PC-9 (cell line): ENCODE measurements around the gene PLB1. TPM values are rescaled to one million over a fixed set of nuclear protein-coding genes. Genes with fewer than 3 reads are reported as not detected.

Source experiments
- BruUV-seq: library from RNA; stranded (reverse); fragments of 400-500 nt; replicated peaks from 2 replicates; lab custom pipeline; 2021; lab: Mats Ljungman, UMichigan
- CTCF ChIA-PET: fragments of 300-600 bp; sonication (Branson Sonifier 250); formaldehyde crosslinking; loops from one replicate; lab custom pipeline; 2022; ENCODE audit warnings: antibody characterized with exemption; lab: Charles Lee
- POLR2A ChIA-PET: fragments of 300-600 bp; sonication (Branson Sonifier 250); formaldehyde crosslinking; loops from one replicate; lab custom pipeline; 2022; ENCODE audit warnings: antibody characterized with exemption; ENCODE audit not compliant: unreplicated experiment; lab: Charles Lee
- DNase-seq, 2 experiments: peaks; one replicate each; pipeline versions ENCODE4 v3.0.0 to v3.0.0-alpha.2; 2015 to 2022; ENCODE audit warnings: mixed read lengths in 1 of 2
- H2AFZ ChIP-seq: fragments of 200-600 bp; sonication (generic); 2 replicates; pipeline ENCODE4 v1.8.1; 2017; ENCODE audit warnings: antibody characterized with exemption
- H3F3A ChIP-seq: fragments of 200-600 bp; sonication (generic); 2 replicates; pipeline ENCODE4 v1.8.1; 2017; ENCODE audit warnings: antibody characterized with exemption, mild to moderate bottlenecking, low read depth; ENCODE audit not compliant: insufficient read depth
- H3K27ac ChIP-seq: fragments of 200-600 bp; sonication (generic); 2 replicates; pipeline ENCODE4 v1.6.1; 2016; ENCODE audit warnings: mixed run types
- H3K27me3 ChIP-seq: fragments of 200-600 bp; sonication (generic); 2 replicates; pipeline ENCODE4 v1.6.1; 2016; ENCODE audit warnings: low read depth, mixed run types; ENCODE audit not compliant: insufficient read depth
- H3K36me3 ChIP-seq: fragments of 200-600 bp; sonication (generic); 2 replicates; pipeline ENCODE4 v1.6.1; 2016; ENCODE audit warnings: low read depth, mixed run types
- H3K4me1 ChIP-seq: fragments of 200-600 bp; sonication (generic); replicated peaks from 2 replicates; pipeline ENCODE4 v1.6.1; 2016; ENCODE audit warnings: mixed run types; ENCODE audit not compliant: insufficient read depth
- H3K4me2 ChIP-seq: fragments of 200-600 bp; sonication (generic); 2 replicates; pipeline ENCODE4 v1.6.1; 2017; ENCODE audit warnings: mixed run types
- H3K4me3 ChIP-seq: fragments of 200-600 bp; sonication (generic); 2 replicates; pipeline ENCODE4 v1.6.1; 2016; ENCODE audit warnings: mixed run types
- H3K79me2 ChIP-seq: fragments of 200-600 bp; sonication (generic); 2 replicates; pipeline ENCODE4 v1.6.1; 2017; ENCODE audit warnings: low read depth, mixed run types
- H3K9me2 ChIP-seq: fragments of 200-600 bp; sonication (generic); 2 replicates; pipeline ENCODE4 v1.8.1; 2017; ENCODE audit warnings: mild to moderate bottlenecking; ENCODE audit not compliant: insufficient read depth
- H3K9me3 ChIP-seq: fragments of 200-600 bp; sonication (generic); 2 replicates; pipeline ENCODE4 v1.8.1; 2016; ENCODE audit warnings: low read depth; ENCODE audit not compliant: insufficient read depth
- H4K20me1 ChIP-seq: fragments of 200-600 bp; sonication (generic); 2 replicates; pipeline ENCODE4 v1.8.1; 2017; ENCODE audit not compliant: insufficient read depth
- CTCF ChIP-seq: fragments of 200-600 bp; sonication (generic); conservative IDR thresholded peaks from 2 replicates; pipeline ENCODE4 v1.6.1; 2017; ENCODE audit warnings: mixed run types, antibody characterized with exemption, mild to moderate bottlenecking, moderate library complexity
- EZH2 ChIP-seq: fragments of 200-600 bp; sonication (generic); IDR thresholded peaks from 2 replicates; pipeline ENCODE4 v1.8.0; 2017; ENCODE audit warnings: antibody characterized with exemption, low read depth
- intact Hi-C: fragments of 100-400 bp; cut with micrococcal nuclease; formaldehyde crosslinking; loops from one replicate; pipeline ENCODE4 v1.10.0; 2022; ENCODE audit not compliant: unreplicated experiment
- total RNA-seq: library from RNA; stranded (reverse); gene quantifications from 2 replicates; pipeline ENCODE4 v1.2.3, GENCODE V29; 2021

Gene PLB1
- total RNA-seq, 1 experiment from 2014 or later, result 2.7 TPM

DNA sequence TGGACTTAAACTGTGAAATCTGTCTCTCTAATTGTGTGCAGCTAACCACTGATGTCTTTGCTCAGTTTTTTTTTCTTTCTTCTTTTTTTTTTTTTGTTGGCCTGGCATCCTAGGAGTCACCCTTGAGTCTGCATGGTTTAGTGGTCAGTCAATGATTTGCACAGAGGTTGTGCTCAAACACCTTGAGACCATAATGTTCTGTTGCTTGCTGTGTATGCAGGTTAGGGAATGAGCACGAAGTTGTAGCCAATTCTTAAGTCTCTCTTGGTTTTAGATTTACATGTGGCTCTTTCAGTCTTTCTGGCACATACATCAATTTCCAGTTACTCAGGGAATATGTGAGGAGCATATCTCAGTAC is 16.7 kb downstream of the PLB1 start:
- Histone ChIP-seq H3K27ac (no peak overlapping the region), H3K9me2 (no peaks in the 10 kb centered on the region), H3F3A (peaks cover 11% of the 10 kb centered on the region), H3K4me2 (no peak overlapping the region), H3K79me2 (no peaks in the 10 kb centered on the region), H4K20me1 (no peaks in the 10 kb centered on the region), H3K4me1 (peaks cover 16% of the 10 kb centered on the region), H3K36me3 (no peaks in the 10 kb centered on the region), H3K4me3 (no peak overlapping the region), H3K9me3 (peaks cover 3% of the 10 kb centered on the region; the same call in 1 of the 2 replicates), H2AFZ (no peak overlapping the region), H3K27me3 (no peaks in the 10 kb centered on the region)
- ChIA-PET CTCF (no interaction called here), POLR2A (interaction anchor here (0.6 kb wide), 1 partner anchor 603 kb away, joined by 5 read pairs; no protein-coding TSS in a partner anchor)
- no TSS peak for BruUV-seq
- intact Hi-C loops, result no loop called here
- no peak for DNase-seq
- TF ChIP-seq EZH2 (no peak), CTCF (no peak)

DNA sequence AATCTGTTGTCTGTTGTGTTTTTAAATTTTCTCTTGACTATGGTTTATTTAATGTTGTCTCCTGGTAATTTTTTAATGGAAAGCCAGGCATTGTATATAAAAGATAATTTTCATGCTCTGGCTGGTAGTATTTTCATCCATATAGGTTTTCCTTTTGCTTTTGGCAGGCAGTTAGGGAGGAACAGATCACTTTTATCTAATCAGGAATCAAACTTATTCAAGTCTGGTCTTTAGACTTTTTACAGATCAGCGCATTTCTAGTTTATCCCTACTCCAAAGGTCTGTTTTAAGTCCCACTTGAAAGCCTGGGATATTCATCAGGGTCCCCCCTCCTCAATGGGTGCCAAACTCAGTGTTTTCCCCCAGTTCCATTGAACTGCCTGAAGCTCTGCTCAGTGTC is 17.2 kb downstream of the PLB1 start:
- peaks cover 11% of the 10 kb centered on the region for H3K4me1 ChIP-seq
- no peaks in the 10 kb centered on the region for H3K36me3 ChIP-seq
- no peak for DNase-seq
- intact Hi-C loops, result no loop called here
- no peak overlapping the region for H2AFZ ChIP-seq
- no peak overlapping the region for H3K4me2 ChIP-seq
- H4K20me1 ChIP-seq, result no peaks in the 10 kb centered on the region
- no peak overlapping the region for H3K27ac ChIP-seq
- H3K27me3 ChIP-seq, result no peaks in the 10 kb centered on the region
- TF ChIP-seq CTCF (no peak), EZH2 (no peak)
- no peaks in the 10 kb centered on the region for H3K79me2 ChIP-seq
- H3K9me3 ChIP-seq, result 0 out of 2 replicates have a peak, but pooled peaks cover 3% of the 10 kb centered on the region
- POLR2A ChIA-PET, result no interaction called here
- BruUV-seq, result no TSS peak
- no peaks in the 10 kb centered on the region for H3K9me2 ChIP-seq
- H3K4me3 ChIP-seq, result no peak overlapping the region
- peaks cover 6% of the 10 kb centered on the region for H3F3A ChIP-seq
- CTCF ChIA-PET, result no interaction called here

DNA sequence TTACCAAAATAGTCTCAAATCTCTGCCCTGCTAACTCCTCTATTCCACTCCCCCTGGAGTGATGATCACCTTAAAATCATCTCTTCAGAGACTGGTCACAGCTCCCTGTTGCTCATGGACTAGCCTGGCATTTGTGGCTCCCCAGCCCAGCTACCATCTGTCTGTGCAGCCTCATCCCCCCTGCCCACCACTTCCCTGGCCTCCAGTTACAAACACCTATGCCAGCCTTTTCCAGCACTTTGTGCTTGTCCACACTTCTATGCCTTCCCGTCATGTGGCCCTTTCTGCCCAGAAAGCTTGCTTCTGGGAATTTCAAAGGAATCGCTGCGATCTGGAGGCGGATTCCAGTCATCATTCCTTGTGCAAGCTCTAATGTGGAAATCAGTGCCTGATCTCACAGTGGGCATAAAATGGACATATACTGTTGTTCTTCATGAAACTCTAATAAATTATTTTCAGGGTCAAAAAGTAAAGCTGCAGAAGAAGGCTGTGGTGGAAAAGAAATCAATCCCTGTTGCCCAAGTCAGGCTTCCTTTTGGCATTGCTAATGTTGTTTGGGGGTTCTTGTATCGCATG is 19.4 kb downstream of the PLB1 start:
- intact Hi-C loops, result no loop called here
- Histone ChIP-seq H4K20me1 (no peaks in the 10 kb centered on the region), H3K4me1 (no peaks in the 10 kb centered on the region), H3F3A (no peaks in the 10 kb centered on the region), H3K36me3 (no peaks in the 10 kb centered on the region), H3K79me2 (no peaks in the 10 kb centered on the region), H2AFZ (no peak overlapping the region), H3K4me2 (no peak overlapping the region), H3K27ac (no peak overlapping the region), H3K9me3 (0 out of 2 replicates have a peak, but pooled peaks cover 3% of the 10 kb centered on the region), H3K9me2 (no peaks in the 10 kb centered on the region; the same call in 1 of the 2 replicates), H3K4me3 (no peak overlapping the region), H3K27me3 (no peaks in the 10 kb centered on the region)
- ChIA-PET CTCF (no interaction called here), POLR2A (no interaction called here)
- no peak for DNase-seq
- no TSS peak for BruUV-seq
- TF ChIP-seq CTCF (no peak), EZH2 (no peak)
